Sigmoid colon (tissue), 4 donors: ENCODE data around the gene LRRC8A.

Experiments used
- POLR2AphosphoS5 ChIP-seq, 4 donors: sonication (generic); formaldehyde crosslinking; IDR thresholded peaks; one replicate each; pipeline ENCODE4 v1.6.1; 2017; ENCODE audit warnings: antibody characterized with exemption in 4 of 4
- TF ChIP-seq, protein P1 (sequence below), 4 experiments: fragments of 450-650 bp in 3 of 4; fragments of 200-600 bp in 1 of 4; IDR thresholded peaks; one replicate each; pipeline ENCODE4 v1.5.1; 2016 to 2019; ENCODE audit warnings: antibody characterized with exemption in 4 of 4, mild to moderate bottlenecking in 3 of 4, moderate library complexity in 2 of 4

GRCh38 chr9:128947277-128947526 lies 65.3 kb downstream of the LRRC8A start:
- TF ChIP-seq, protein P1, sequence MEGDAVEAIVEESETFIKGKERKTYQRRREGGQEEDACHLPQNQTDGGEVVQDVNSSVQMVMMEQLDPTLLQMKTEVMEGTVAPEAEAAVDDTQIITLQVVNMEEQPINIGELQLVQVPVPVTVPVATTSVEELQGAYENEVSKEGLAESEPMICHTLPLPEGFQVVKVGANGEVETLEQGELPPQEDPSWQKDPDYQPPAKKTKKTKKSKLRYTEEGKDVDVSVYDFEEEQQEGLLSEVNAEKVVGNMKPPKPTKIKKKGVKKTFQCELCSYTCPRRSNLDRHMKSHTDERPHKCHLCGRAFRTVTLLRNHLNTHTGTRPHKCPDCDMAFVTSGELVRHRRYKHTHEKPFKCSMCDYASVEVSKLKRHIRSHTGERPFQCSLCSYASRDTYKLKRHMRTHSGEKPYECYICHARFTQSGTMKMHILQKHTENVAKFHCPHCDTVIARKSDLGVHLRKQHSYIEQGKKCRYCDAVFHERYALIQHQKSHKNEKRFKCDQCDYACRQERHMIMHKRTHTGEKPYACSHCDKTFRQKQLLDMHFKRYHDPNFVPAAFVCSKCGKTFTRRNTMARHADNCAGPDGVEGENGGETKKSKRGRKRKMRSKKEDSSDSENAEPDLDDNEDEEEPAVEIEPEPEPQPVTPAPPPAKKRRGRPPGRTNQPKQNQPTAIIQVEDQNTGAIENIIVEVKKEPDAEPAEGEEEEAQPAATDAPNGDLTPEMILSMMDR (IDR thresholded peaks at IDR 0.05) = no peak
- TF ChIP-seq POLR2AphosphoS5 (IDR thresholded peaks at IDR 0.05) = no peak
